ENCODE measurements around the gene PRKCA.

GRCh38 chr17:66691644-66692420 lies 389.4 kb downstream of the PRKCA start:
- TF ChIP-seq, protein P1, sequence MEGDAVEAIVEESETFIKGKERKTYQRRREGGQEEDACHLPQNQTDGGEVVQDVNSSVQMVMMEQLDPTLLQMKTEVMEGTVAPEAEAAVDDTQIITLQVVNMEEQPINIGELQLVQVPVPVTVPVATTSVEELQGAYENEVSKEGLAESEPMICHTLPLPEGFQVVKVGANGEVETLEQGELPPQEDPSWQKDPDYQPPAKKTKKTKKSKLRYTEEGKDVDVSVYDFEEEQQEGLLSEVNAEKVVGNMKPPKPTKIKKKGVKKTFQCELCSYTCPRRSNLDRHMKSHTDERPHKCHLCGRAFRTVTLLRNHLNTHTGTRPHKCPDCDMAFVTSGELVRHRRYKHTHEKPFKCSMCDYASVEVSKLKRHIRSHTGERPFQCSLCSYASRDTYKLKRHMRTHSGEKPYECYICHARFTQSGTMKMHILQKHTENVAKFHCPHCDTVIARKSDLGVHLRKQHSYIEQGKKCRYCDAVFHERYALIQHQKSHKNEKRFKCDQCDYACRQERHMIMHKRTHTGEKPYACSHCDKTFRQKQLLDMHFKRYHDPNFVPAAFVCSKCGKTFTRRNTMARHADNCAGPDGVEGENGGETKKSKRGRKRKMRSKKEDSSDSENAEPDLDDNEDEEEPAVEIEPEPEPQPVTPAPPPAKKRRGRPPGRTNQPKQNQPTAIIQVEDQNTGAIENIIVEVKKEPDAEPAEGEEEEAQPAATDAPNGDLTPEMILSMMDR (IDR thresholded peaks at IDR 0.05) = no peak
- TF ChIP-seq POLR2A (IDR thresholded peaks at IDR 0.05) = no peak

All from ovary (tissue), 3 donors.